GM12878 (cell line): ENCODE data around the gene TTLL11. TPM values are rescaled to one million over a fixed set of nuclear protein-coding genes. Genes with fewer than 3 reads are reported as not detected.
A peak's percentile ranks its signal among the peaks of the same experiment; 100 is the strongest.

Source experiments
- ATAC-seq: fragments of 200-7000 bp; cut with Tn5 transposase; 3 replicates; pipeline ENCODE4 v1.9.1; 2020; ENCODE audit warnings: mild to moderate bottlenecking, moderate library complexity
- BruUV-seq: library from RNA; stranded (reverse); fragments of 400-500 nt; replicated peaks from 2 replicates; lab custom pipeline; 2021; lab: Mats Ljungman, UMichigan
- CTCF ChIA-PET: fragments of 300-600 bp; sonication (Branson Sonifier 250); formaldehyde crosslinking; extraction: SDS; loops from one replicate; lab custom pipeline; 2021; ENCODE audit warnings: inconsistent platforms; lab: Yijun Ruan, JAX
- POLR2A ChIA-PET: fragments of 350-600 bp; formaldehyde crosslinking; extraction: SDS; loops from one replicate; lab custom pipeline; 2021; ENCODE audit warnings: inconsistent platforms; lab: Charles Lee
- RAD21 ChIA-PET: fragments of 300-600 bp; sonication (Branson Sonifier 250); formaldehyde crosslinking; loops from one replicate; lab custom pipeline; 2023; ENCODE audit warnings: antibody characterized with exemption; ENCODE audit not compliant: unreplicated experiment; lab: Charles Lee
- SMC1A ChIA-PET: fragments of 300-600 bp; sonication (Branson Sonifier 250); formaldehyde crosslinking; loops from one replicate; lab custom pipeline; 2023; ENCODE audit not compliant: unreplicated experiment, uncharacterized antibody; lab: Charles Lee
- DNase-seq: peaks from one replicate; pipeline ENCODE4 v3.0.0-alpha.2; 2011; ENCODE audit warnings: low read depth, low spot score
- FAIRE-seq: peaks from 3 replicates; lab custom pipeline; 2011; peaks lifted over from hg19 to GRCh38; lab: Jason Lieb, UNC
- H2AFZ ChIP-seq: 2 replicates; pipeline ENCODE4 v1.6.0; 2011; ENCODE audit warnings: low read depth, low read length, control low read depth; ENCODE audit not compliant: control insufficient read depth
- H3K27ac ChIP-seq: 2 replicates; pipeline ENCODE4 v1.5.1; 2011; ENCODE audit warnings: control low read depth; ENCODE audit not compliant: control insufficient read depth, insufficient read depth
- H3K27me3 ChIP-seq, 2 experiments: replicated peaks in 1 of 2; 2 replicates each; pipeline versions ENCODE4 v1.6.0 to v1.6.1; 2011; ENCODE audit warnings: low read length in 1 of 2; ENCODE audit not compliant: control insufficient read depth in 2 of 2, insufficient read depth in 2 of 2
- H3K36me3 ChIP-seq, 2 experiments: 2 replicates each; pipeline ENCODE4 v1.5.1; 2011; ENCODE audit warnings: low read length in 1 of 2; ENCODE audit not compliant: control insufficient read depth in 2 of 2, insufficient read depth in 2 of 2
- H3K4me1 ChIP-seq: 2 replicates; pipeline ENCODE4 v1.6.1; 2011; ENCODE audit warnings: mild to moderate bottlenecking, low read length, moderate library complexity, mixed read lengths; ENCODE audit not compliant: control insufficient read depth, insufficient read depth
- H3K4me2 ChIP-seq: 2 replicates; pipeline ENCODE4 v1.6.0; 2011; ENCODE audit warnings: control low read depth; ENCODE audit not compliant: control insufficient read depth, insufficient read depth
- H3K4me3 ChIP-seq: fragments of 200-600 bp; sonication (generic); 2 replicates; pipeline ENCODE4 v1.5.1; 2016
- H3K79me2 ChIP-seq: 2 replicates; pipeline ENCODE4 v1.6.0; 2011; ENCODE audit warnings: low read length; ENCODE audit not compliant: control insufficient read depth, insufficient read depth
- H3K9ac ChIP-seq: 2 replicates; pipeline ENCODE4 v1.8.0; 2011; ENCODE audit warnings: low read length, control low read depth, mixed read lengths; ENCODE audit not compliant: control insufficient read depth, insufficient read depth
- H3K9me3 ChIP-seq: replicated peaks from 3 replicates; pipeline ENCODE4 v1.5.1; 2011; ENCODE audit warnings: mild to moderate bottlenecking, low read length; ENCODE audit not compliant: control insufficient read depth, insufficient read depth
- H4K20me1 ChIP-seq: 2 replicates; pipeline ENCODE4 v1.6.0; 2011; ENCODE audit not compliant: control insufficient read depth, insufficient read depth
- BCL3 ChIP-seq: IDR thresholded peaks from 2 replicates; pipeline ENCODE4 v1.6.1; 2011; ENCODE audit warnings: borderline replicate concordance, low read depth, mild to moderate bottlenecking, moderate library complexity, low read length; ENCODE audit not compliant: insufficient read depth, poor library complexity, severe bottlenecking
- MTA2 ChIP-seq: fragments of 450-650 bp; IDR thresholded peaks from 2 replicates; pipeline ENCODE4 v1.6.1; 2016; ENCODE audit warnings: low read depth, mild to moderate bottlenecking, moderate library complexity
- RELB ChIP-seq: fragments of 450-650 bp; IDR thresholded peaks from 2 replicates; pipeline ENCODE4 v1.6.1; 2017; ENCODE audit warnings: low read depth, mild to moderate bottlenecking, moderate library complexity
- TCF3 ChIP-seq: IDR thresholded peaks from 2 replicates; pipeline ENCODE4 v1.6.1; 2012; ENCODE audit warnings: low read depth, mild to moderate bottlenecking, low read length, borderline replicate concordance; ENCODE audit not compliant: insufficient read depth
- ZNF622 ChIP-seq: fragments of 450-650 bp; IDR thresholded peaks from 2 replicates; pipeline ENCODE4 v1.6.1; 2017; ENCODE audit warnings: mild to moderate bottlenecking, inconsistent platforms
- WGBS: methylation state at CpG from one replicate; pipeline ENCODE4 v1.1.6; 2016; ENCODE audit warnings: low lambda C conversion rate; ENCODE audit not compliant: insufficient replicate concordance, insufficient coverage; ENCODE audit errors: missing lambda C conversion rate; 5-methylcytosine and 5-hydroxymethylcytosine counted together
- in situ Hi-C: fragments of 300-500 bp; cut with MboI; formaldehyde crosslinking; loops from 9 replicates; pipeline ENCODE4 v1.14.3; 2018; ENCODE audit warnings: mixed read lengths
- intact Hi-C: fragments of 100-400 bp; cut with micrococcal nuclease; formaldehyde crosslinking; loops from one replicate; pipeline ENCODE4 v1.14.2; 2022; ENCODE audit not compliant: unreplicated experiment
- polyA plus RNA-seq, 11 experiments: library from polyadenylated mRNA; depleted of rRNA in 4 of 11; unstranded in 6 of 11; stranded (reverse) in 5 of 11; fragments of >200 nt; fragmentation: Nextera tagmentation in 4 of 11; fragmentation: Illumina TruSeq in 1 of 11; extraction: Ambion mirVana in 4 of 11; extraction: Trizol in 1 of 11; gene quantifications; 1 replicate in 1 of 11; 2 replicates in 10 of 11; pipeline versions ENCODE4 v1.2.1 to v1.2.3, GENCODE V29; 2011 to 2016; ENCODE audit warnings: inconsistent platforms in 2 of 11, missing spikeins in 2 of 11, low read depth in 1 of 11
- total RNA-seq, 4 experiments: library from RNA; depleted of rRNA in 3 of 4; stranded (reverse); fragments of >200 nt in 3 of 4; fragmentation: Illumina TruSeq in 1 of 4; extraction: Trizol in 1 of 4; gene quantifications; 2 replicates each; pipeline versions ENCODE4 v1.2.1 to v1.2.3, GENCODE V29; 2013 to 2021
- TF ChIP-seq, protein P1 (sequence below): IDR thresholded peaks from 2 replicates; pipeline ENCODE4 v1.6.1; 2011; ENCODE audit warnings: mild to moderate bottlenecking, low read depth, low read length, moderate library complexity; ENCODE audit not compliant: insufficient replicate concordance
- TF ChIP-seq, protein P2 (sequence below): fragments of 450-650 bp; formaldehyde crosslinking; IDR thresholded peaks from 2 replicates; pipeline ENCODE4 v1.4.0; 2020; ENCODE audit warnings: mild to moderate bottlenecking, moderate library complexity

The TTLL11 gene
- total and polyA plus RNA-seq, 10 of the 15 experiments (the other 5 are each of a cell fraction or from before 2014, with no cell fraction given), result 1.2 to 3.7 (median 2.9) TPM

GRCh38 chr9:121816449-121816817 lies 276.7 kb downstream of the TTLL11 start:
- FAIRE-seq, result no peak
- BruUV-seq, result no TSS peak

More at GRCh38 chr9:121816449-121816817, 276.7 kb downstream of the TTLL11 start:
- Histone ChIP-seq H3K9ac (no peak overlapping the region), H3K4me1 (no peaks in the 10 kb centered on the region), H3K9me3 (no peaks in the 10 kb centered on the region), H3K36me3 (no peaks in the 10 kb centered on the region), H2AFZ (no peak overlapping the region), H3K27me3 (peaks cover 0 to 1% of the 10 kb centered on the region in 2 experiments; a peak in 2 of 4 replicates), H3K4me3 (no peak overlapping the region), H3K27ac (no peak overlapping the region), H3K4me2 (no peak overlapping the region), H4K20me1 (no peaks in the 10 kb centered on the region), H3K79me2 (no peaks in the 10 kb centered on the region)
- 78% methylated on average over 23 of the region's 23 CpGs for WGBS
- ATAC-seq, result no peak
- POLR2A ChIA-PET, result no interaction called here
- SMC1A ChIA-PET, result no interaction called here
- intact Hi-C loops, result no loop called here
- CTCF ChIA-PET, result no interaction called here
- no peak for DNase-seq
- RAD21 ChIA-PET, result no interaction called here
- TF ChIP-seq, protein P1, sequence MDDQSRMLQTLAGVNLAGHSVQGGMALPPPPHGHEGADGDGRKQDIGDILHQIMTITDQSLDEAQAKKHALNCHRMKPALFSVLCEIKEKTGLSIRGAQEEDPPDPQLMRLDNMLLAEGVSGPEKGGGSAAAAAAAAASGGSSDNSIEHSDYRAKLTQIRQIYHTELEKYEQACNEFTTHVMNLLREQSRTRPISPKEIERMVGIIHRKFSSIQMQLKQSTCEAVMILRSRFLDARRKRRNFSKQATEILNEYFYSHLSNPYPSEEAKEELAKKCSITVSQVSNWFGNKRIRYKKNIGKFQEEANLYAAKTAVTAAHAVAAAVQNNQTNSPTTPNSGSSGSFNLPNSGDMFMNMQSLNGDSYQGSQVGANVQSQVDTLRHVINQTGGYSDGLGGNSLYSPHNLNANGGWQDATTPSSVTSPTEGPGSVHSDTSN, result peak; percentile 6
- no peak for TF ChIP-seq ZNF622
- TF ChIP-seq, protein P2, sequence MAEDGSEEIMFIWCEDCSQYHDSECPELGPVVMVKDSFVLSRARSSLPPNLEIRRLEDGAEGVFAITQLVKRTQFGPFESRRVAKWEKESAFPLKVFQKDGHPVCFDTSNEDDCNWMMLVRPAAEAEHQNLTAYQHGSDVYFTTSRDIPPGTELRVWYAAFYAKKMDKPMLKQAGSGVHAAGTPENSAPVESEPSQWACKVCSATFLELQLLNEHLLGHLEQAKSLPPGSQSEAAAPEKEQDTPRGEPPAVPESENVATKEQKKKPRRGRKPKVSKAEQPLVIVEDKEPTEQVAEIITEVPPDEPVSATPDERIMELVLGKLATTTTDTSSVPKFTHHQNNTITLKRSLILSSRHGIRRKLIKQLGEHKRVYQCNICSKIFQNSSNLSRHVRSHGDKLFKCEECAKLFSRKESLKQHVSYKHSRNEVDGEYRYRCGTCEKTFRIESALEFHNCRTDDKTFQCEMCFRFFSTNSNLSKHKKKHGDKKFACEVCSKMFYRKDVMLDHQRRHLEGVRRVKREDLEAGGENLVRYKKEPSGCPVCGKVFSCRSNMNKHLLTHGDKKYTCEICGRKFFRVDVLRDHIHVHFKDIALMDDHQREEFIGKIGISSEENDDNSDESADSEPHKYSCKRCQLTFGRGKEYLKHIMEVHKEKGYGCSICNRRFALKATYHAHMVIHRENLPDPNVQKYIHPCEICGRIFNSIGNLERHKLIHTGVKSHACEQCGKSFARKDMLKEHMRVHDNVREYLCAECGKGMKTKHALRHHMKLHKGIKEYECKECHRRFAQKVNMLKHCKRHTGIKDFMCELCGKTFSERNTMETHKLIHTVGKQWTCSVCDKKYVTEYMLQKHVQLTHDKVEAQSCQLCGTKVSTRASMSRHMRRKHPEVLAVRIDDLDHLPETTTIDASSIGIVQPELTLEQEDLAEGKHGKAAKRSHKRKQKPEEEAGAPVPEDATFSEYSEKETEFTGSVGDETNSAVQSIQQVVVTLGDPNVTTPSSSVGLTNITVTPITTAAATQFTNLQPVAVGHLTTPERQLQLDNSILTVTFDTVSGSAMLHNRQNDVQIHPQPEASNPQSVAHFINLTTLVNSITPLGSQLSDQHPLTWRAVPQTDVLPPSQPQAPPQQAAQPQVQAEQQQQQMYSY, result no peak
- TF ChIP-seq MTA2, result no peak
- peak; percentile 84; the same call in 1 of the 2 replicates for TF ChIP-seq TCF3
- TF ChIP-seq BCL3, result peak; percentile 94
- no peak for TF ChIP-seq RELB
- in situ Hi-C loops, result no loop called here
